MCF 10A (cell line): Measurements from ENCODE around the gene MBD3L2B. TPM values are rescaled to one million over a fixed set of nuclear protein-coding genes. Genes with fewer than 3 reads are reported as not detected.
"Not testable (repeated sequence)": the region's sequence is repeated elsewhere in the genome, so short reads cannot be mapped to it uniquely, and the experiment has no call there.

Source experiments
- Bru-seq: library from RNA; stranded (reverse); fragments of 400-500 nt; gene quantifications from one replicate; lab custom pipeline; 2021; lab: Mats Ljungman, UMichigan
- BruChase-seq, 2 experiments: library from RNA; stranded (reverse); fragments of 400-500 nt; gene quantifications; one replicate each; lab custom pipeline; 2021; lab: Mats Ljungman, UMichigan
- BruUV-seq: library from RNA; stranded (reverse); fragments of 400-500 nt; replicated peaks from 2 replicates; lab custom pipeline; 2021; lab: Mats Ljungman, UMichigan
- CTCF ChIA-PET: fragments of 300-600 bp; sonication (Branson Sonifier 250); formaldehyde crosslinking; extraction: SDS; loops from one replicate; lab custom pipeline; 2021; ENCODE audit warnings: antibody characterized with exemption, inconsistent platforms; lab: Yijun Ruan, JAX
- POLR2A ChIA-PET: fragments of 300-600, 350-650 bp; sonication (Branson Sonifier 250); formaldehyde crosslinking; extraction: SDS; loops from one replicate; lab custom pipeline; 2020; ENCODE audit warnings: antibody characterized with exemption, inconsistent platforms; lab: Yijun Ruan, JAX
- DNase-seq: peaks from one replicate; pipeline ENCODE4 v3.0.0-alpha.2; 2018; ENCODE audit not compliant: unreplicated experiment
- H3K27ac Mint-ChIP-seq: one replicate; pipeline ENCODE4 v1.8.0; 2022; ENCODE audit warnings: mild to moderate bottlenecking, low read depth, mixed read lengths; ENCODE audit not compliant: unreplicated experiment
- H3K27me3 Mint-ChIP-seq: one replicate; pipeline ENCODE4 v1.8.0; 2022; ENCODE audit warnings: mixed read lengths; ENCODE audit not compliant: insufficient read depth, unreplicated experiment
- H3K36me3 Mint-ChIP-seq: one replicate; pipeline ENCODE4 v1.8.0; 2022; ENCODE audit warnings: mild to moderate bottlenecking, moderate library complexity, mixed read lengths; ENCODE audit not compliant: insufficient read depth, unreplicated experiment
- H3K4me1 Mint-ChIP-seq: one replicate; pipeline ENCODE4 v1.8.0; 2022; ENCODE audit warnings: mixed read lengths; ENCODE audit not compliant: insufficient read depth, unreplicated experiment
- H3K4me3 Mint-ChIP-seq: one replicate; pipeline ENCODE4 v1.8.0; 2022; ENCODE audit warnings: mild to moderate bottlenecking, moderate library complexity, mixed read lengths; ENCODE audit not compliant: unreplicated experiment
- H3K9me3 Mint-ChIP-seq: one replicate; pipeline ENCODE4 v1.8.0; 2022; ENCODE audit warnings: mixed read lengths; ENCODE audit not compliant: unreplicated experiment
- CTCF ChIP-seq: fragments of 200-600 bp; IDR thresholded peaks from one replicate; pipeline ENCODE4 v1.8.0; 2022; ENCODE audit warnings: antibody characterized with exemption, mild to moderate bottlenecking; ENCODE audit not compliant: unreplicated experiment
- intact Hi-C: fragments of 100-400 bp; cut with micrococcal nuclease; formaldehyde crosslinking; loops from 2 replicates; pipeline ENCODE4 v1.14.1; 2022
- long read RNA-seq: library from polyadenylated mRNA; stranded (forward); transcript quantifications from one replicate; pipeline ENCODE4 v2.0.0, GENCODE V29; 2022
- total RNA-seq: library from RNA; stranded (reverse); gene quantifications from 2 replicates; pipeline ENCODE4 v1.2.3, GENCODE V29; 2022

The MBD3L2B gene
- total RNA-seq: not detected in 2 replicates
- Bru-seq, nascent RNA: not detected
- BruChase-seq, experiment 1, labeled RNA remaining after a 6-hour chase: not detected
- BruChase-seq, experiment 2, labeled RNA remaining after a 2-hour chase: not detected
- long read RNA-seq: 0 reads

- H3K36me3 Mint-ChIP-seq, CTCF ChIA-PET, H3K27ac Mint-ChIP-seq, H3K4me3 Mint-ChIP-seq, DNase-seq, intact Hi-C loops, POLR2A ChIA-PET, H3K4me1 Mint-ChIP-seq, BruUV-seq, H3K27me3 Mint-ChIP-seq, H3K9me3 Mint-ChIP-seq: not testable (repeated sequence)
Measured at GRCh38 chr19:7021331-7021730, at the start of gene MBD3L2B. MBD3L2B (minus strand) TSS chr19:7021431; CDS start chr19:7021397, 34 bp downstream.

GRCh38 chr19:7069904-7070226 is 48.6 kb upstream of the MBD3L2B start:
- Mint-ChIP-seq H3K9me3 (no peaks in the 10 kb centered on the region), H3K4me3 (peak overlapping the region; percentile 85), H3K4me1 (peaks cover 10% of the 10 kb centered on the region), H3K27ac (peak overlapping the region; percentile 90), H3K27me3 (no peaks in the 10 kb centered on the region), H3K36me3 (peaks cover 60% of the 10 kb centered on the region)
- intact Hi-C loops: no loop called here
- no peak for DNase-seq
- TF ChIP-seq CTCF: no peak
- POLR2A ChIA-PET: interaction anchor here (0.8 to 2.8 kb wide), 14 partner anchors 8 to 850 kb away, joined by 3 to 13 read pairs (median 4); partner anchors contain the start of genes INSR, PET100, SNAPC2 and XAB2
- CTCF ChIA-PET: interaction anchor here (0.5 to 0.8 kb wide), 4 partner anchors 58 to 634 kb away, joined by 3 read pairs; no protein-coding TSS in a partner anchor
- BruUV-seq: no TSS peak

- H3K4me1 Mint-ChIP-seq: peaks cover 10% of the 10 kb centered on the region
- H3K4me3 Mint-ChIP-seq: peak within 1 kb of the TSS; percentile 85
- ChIA-PET CTCF (interaction anchor here (0.5 to 0.8 kb wide), 6 partner anchors 57 to 1023 kb away, joined by 3 to 6 read pairs (median 3); no protein-coding TSS in a partner anchor), POLR2A (interaction anchor here (0.6 to 2.8 kb wide), 20 partner anchors 9 to 1320 kb away, joined by 3 to 13 read pairs (median 3); partner anchors contain the start of genes INSR, PET100, SNAPC2 and XAB2)
- no TSS peak for BruUV-seq
- H3K36me3 Mint-ChIP-seq: peaks cover 54% of the 10 kb centered on the region
- DNase-seq: peak; percentile 98
- peak within 1 kb of the TSS; percentile 90 for H3K27ac Mint-ChIP-seq
- H3K27me3 Mint-ChIP-seq: no peaks in the 10 kb centered on the region
- no peaks in the 10 kb centered on the region for H3K9me3 Mint-ChIP-seq
- no peak for TF ChIP-seq CTCF
- intact Hi-C loops: no loop called here
Measured at GRCh38 chr19:7069042-7069903, 48.0 kb upstream of the MBD3L2B start, which contains the start of gene ZNF557. ZNF557 (plus strand) TSS chr19:7069703; CDS start chr19:7075075, 5,372 bp downstream.

- H3K27ac Mint-ChIP-seq: peak overlapping the region; percentile 90
Measured at GRCh38 chr19:7068599-7068998, 47.4 kb upstream of the MBD3L2B start.

More at GRCh38 chr19:7068599-7068998, 47.4 kb upstream of the MBD3L2B start:
- H3K4me1 Mint-ChIP-seq: peaks cover 10% of the 10 kb centered on the region
- TF ChIP-seq CTCF: no peak
- intact Hi-C loops: no loop called here
- no peaks in the 10 kb centered on the region for H3K27me3 Mint-ChIP-seq
- ChIA-PET CTCF (interaction anchor here (0.5 to 0.8 kb wide), 2 partner anchors 141 to 1022 kb away, joined by 3 to 6 read pairs; no protein-coding TSS in a partner anchor), POLR2A (interaction anchor here (0.5 to 2.8 kb wide), 13 partner anchors 12 to 1321 kb away, joined by 3 to 13 read pairs (median 3); partner anchors contain the start of gene INSR)
- BruUV-seq: no TSS peak
- no peak for DNase-seq
- H3K4me3 Mint-ChIP-seq: peak overlapping the region; percentile 85
- H3K9me3 Mint-ChIP-seq: no peaks in the 10 kb centered on the region
- peaks cover 47% of the 10 kb centered on the region for H3K36me3 Mint-ChIP-seq
